GM23338 (cell line): ENCODE data around the gene PAQR8. TPM values are rescaled to one million over a fixed set of nuclear protein-coding genes. Genes with fewer than 3 reads are reported as not detected.

Source experiments
- ATAC-seq: fragments of 200-7000 bp; cut with Tn5 transposase; 3 replicates; pipeline ENCODE4 v1.9.1; 2020
- DNase-seq: peaks from one replicate; pipeline ENCODE4 v3.0.0-alpha.2; 2015; ENCODE audit warnings: low spot score
- H2AFZ ChIP-seq: fragments of 200-600 bp; sonication (generic); 2 replicates; pipeline ENCODE4 v1.8.0; 2016; ENCODE audit warnings: antibody characterized with exemption, mild to moderate bottlenecking, moderate library complexity
- H3F3A ChIP-seq: fragments of 200-600 bp; sonication (generic); replicated peaks from 2 replicates; pipeline ENCODE4 v1.8.0; 2017; ENCODE audit warnings: antibody characterized with exemption, mixed run types, low read depth
- H3K27ac ChIP-seq: fragments of 200-600 bp; sonication (generic); 2 replicates; pipeline ENCODE4 v1.6.1; 2016; ENCODE audit warnings: low read depth
- H3K27me3 ChIP-seq: fragments of 200-600 bp; sonication (generic); 2 replicates; pipeline ENCODE4 v1.8.0; 2016; ENCODE audit warnings: mild to moderate bottlenecking, mixed run types, moderate library complexity; ENCODE audit not compliant: insufficient read depth
- H3K36me3 ChIP-seq: fragments of 200-600 bp; sonication (generic); 2 replicates; pipeline ENCODE4 v1.8.0; 2016; ENCODE audit warnings: mild to moderate bottlenecking; ENCODE audit not compliant: insufficient read depth
- H3K4me1 ChIP-seq: fragments of 200-600 bp; sonication (generic); 2 replicates; pipeline ENCODE4 v1.8.0; 2016; ENCODE audit warnings: mild to moderate bottlenecking, moderate library complexity; ENCODE audit not compliant: insufficient read depth
- H3K4me2 ChIP-seq: fragments of 200-600 bp; sonication (generic); 2 replicates; pipeline ENCODE4 v1.7.1; 2017; ENCODE audit warnings: mixed run types
- H3K4me3 ChIP-seq: fragments of 200-600 bp; sonication (generic); 2 replicates; pipeline ENCODE4 v1.6.1; 2016; ENCODE audit warnings: mixed run types
- H3K79me2 ChIP-seq: fragments of 200-600 bp; sonication (generic); replicated peaks from 2 replicates; pipeline ENCODE4 v1.8.0; 2017; ENCODE audit warnings: mild to moderate bottlenecking; ENCODE audit not compliant: insufficient read depth
- H3K9me2 ChIP-seq: fragments of 200-600 bp; sonication (generic); 2 replicates; pipeline ENCODE4 v1.8.0; 2017; ENCODE audit not compliant: insufficient read depth
- H4K20me1 ChIP-seq: fragments of 200-600 bp; sonication (generic); replicated peaks from 2 replicates; pipeline ENCODE4 v1.8.0; 2017; ENCODE audit warnings: mild to moderate bottlenecking; ENCODE audit not compliant: insufficient read depth
- H3K27ac Mint-ChIP-seq: 2 replicates; pipeline ENCODE4 v1.8.0; 2020; ENCODE audit warnings: inconsistent platforms, mild to moderate bottlenecking, moderate library complexity, mixed read lengths
- H3K27me3 Mint-ChIP-seq: 3 replicates; pipeline ENCODE4 v1.8.0; 2022; ENCODE audit warnings: low read depth, mild to moderate bottlenecking, moderate library complexity, mixed read lengths, inconsistent platforms; ENCODE audit not compliant: insufficient read depth, poor library complexity
- H3K36me3 Mint-ChIP-seq: 3 replicates; pipeline ENCODE4 v1.8.0; 2021; ENCODE audit warnings: low read depth, mild to moderate bottlenecking, inconsistent platforms, moderate library complexity, mixed read lengths
- H3K4me1 Mint-ChIP-seq: 3 replicates; pipeline ENCODE4 v1.8.0; 2020; ENCODE audit warnings: mild to moderate bottlenecking, inconsistent platforms, mixed read lengths
- H3K4me3 Mint-ChIP-seq: 3 replicates; pipeline ENCODE4 v1.8.0; 2021; ENCODE audit warnings: moderate library complexity, mild to moderate bottlenecking, inconsistent platforms, mixed read lengths
- H3K9me3 Mint-ChIP-seq: 3 replicates; pipeline ENCODE4 v1.8.0; 2020; ENCODE audit warnings: moderate library complexity, mild to moderate bottlenecking, inconsistent platforms, mixed read lengths
- EZH2 ChIP-seq: fragments of 200-600 bp; sonication (generic); IDR thresholded peaks from one replicate; pipeline ENCODE4 v1.8.0; 2017; ENCODE audit warnings: antibody characterized with exemption, mild to moderate bottlenecking, low read depth; ENCODE audit not compliant: unreplicated experiment
- STAT1 ChIP-seq: IDR thresholded peaks from one replicate; pipeline ENCODE4 v1.6.1; 2016; ENCODE audit warnings: antibody characterized with exemption; ENCODE audit not compliant: unreplicated experiment
- ZNF114 ChIP-seq: fragments of 250-450 bp; sonication (Bioruptor Pico); IDR thresholded peaks from 2 replicates; pipeline ENCODE4 v1.5.0; 2020; ENCODE audit warnings: mild to moderate bottlenecking, moderate library complexity
- ZNF462 ChIP-seq: fragments of 250-450 bp; sonication (Bioruptor Pico); IDR thresholded peaks from 2 replicates; pipeline ENCODE4 v1.5.0; 2020; ENCODE audit warnings: mild to moderate bottlenecking, moderate library complexity
- polyA plus RNA-seq: library from polyadenylated mRNA; unstranded; fragments of >200 nt; fragmentation: Nextera tagmentation; extraction: Ambion mirVana; gene quantifications from 2 replicates; pipeline ENCODE4 v1.2.1, GENCODE V29; 2016
- total RNA-seq: library from RNA; depleted of rRNA; stranded (reverse); fragments of >200 nt; shearing (Covaris generic); gene quantifications from 2 replicates; pipeline ENCODE4 v1.2.3, GENCODE V29; 2014
- TF ChIP-seq, protein P1 (sequence below): IDR thresholded peaks from 2 replicates; pipeline ENCODE4 v1.6.1; 2016; ENCODE audit warnings: antibody characterized with exemption
- TF ChIP-seq, protein P2 (sequence below), 2 experiments: fragments of 200-600 bp in 1 of 2; sonication (generic) in 1 of 2; conservative IDR thresholded peaks; 2 replicates each; pipeline versions ENCODE4 v1.5.1 to v1.6.1; 2016 to 2017; ENCODE audit warnings: antibody characterized with exemption in 2 of 2, low read depth in 2 of 2, mild to moderate bottlenecking in 2 of 2, moderate library complexity in 1 of 2
- TF ChIP-seq, protein P3 (sequence below): IDR thresholded peaks from one replicate; pipeline ENCODE4 v1.6.1; 2018; ENCODE audit warnings: antibody characterized with exemption; ENCODE audit not compliant: unreplicated experiment

The PAQR8 gene
- total and polyA plus RNA-seq, 2 experiments from 2014 or later, result 3.6 to 11.2 TPM

GRCh38 chr6:52415917-52416628 lies 54.1 kb downstream of the PAQR8 start:
- Histone ChIP-seq H3K9me2 (no peaks in the 10 kb centered on the region), H3F3A (no peaks in the 10 kb centered on the region), H3K27ac (no peak overlapping the region), H3K36me3 (no peaks in the 10 kb centered on the region), H3K4me3 (no peak overlapping the region), H3K27me3 (no peaks in the 10 kb centered on the region), H3K79me2 (no peaks in the 10 kb centered on the region), H2AFZ (no peak overlapping the region), H3K4me2 (no peak overlapping the region), H4K20me1 (no peaks in the 10 kb centered on the region), H3K4me1 (no peaks in the 10 kb centered on the region; the same call in 1 of the 2 replicates)
- Mint-ChIP-seq H3K27ac (peak overlapping the region; percentile 75), H3K36me3 (no peaks in the 10 kb centered on the region), H3K27me3 (peaks cover 8% of the 10 kb centered on the region), H3K9me3 (no peaks in the 10 kb centered on the region), H3K4me1 (peaks cover 15% of the 10 kb centered on the region), H3K4me3 (no peak overlapping the region)
- TF ChIP-seq, protein P1, sequence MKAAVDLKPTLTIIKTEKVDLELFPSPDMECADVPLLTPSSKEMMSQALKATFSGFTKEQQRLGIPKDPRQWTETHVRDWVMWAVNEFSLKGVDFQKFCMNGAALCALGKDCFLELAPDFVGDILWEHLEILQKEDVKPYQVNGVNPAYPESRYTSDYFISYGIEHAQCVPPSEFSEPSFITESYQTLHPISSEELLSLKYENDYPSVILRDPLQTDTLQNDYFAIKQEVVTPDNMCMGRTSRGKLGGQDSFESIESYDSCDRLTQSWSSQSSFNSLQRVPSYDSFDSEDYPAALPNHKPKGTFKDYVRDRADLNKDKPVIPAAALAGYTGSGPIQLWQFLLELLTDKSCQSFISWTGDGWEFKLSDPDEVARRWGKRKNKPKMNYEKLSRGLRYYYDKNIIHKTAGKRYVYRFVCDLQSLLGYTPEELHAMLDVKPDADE, result no peak
- TF ChIP-seq STAT1 (no peak), EZH2 (no peak), ZNF114 (CRISPR knock-in tag) (no peak), ZNF462 (CRISPR knock-in tag) (no peak)
- TF ChIP-seq, protein P2, sequence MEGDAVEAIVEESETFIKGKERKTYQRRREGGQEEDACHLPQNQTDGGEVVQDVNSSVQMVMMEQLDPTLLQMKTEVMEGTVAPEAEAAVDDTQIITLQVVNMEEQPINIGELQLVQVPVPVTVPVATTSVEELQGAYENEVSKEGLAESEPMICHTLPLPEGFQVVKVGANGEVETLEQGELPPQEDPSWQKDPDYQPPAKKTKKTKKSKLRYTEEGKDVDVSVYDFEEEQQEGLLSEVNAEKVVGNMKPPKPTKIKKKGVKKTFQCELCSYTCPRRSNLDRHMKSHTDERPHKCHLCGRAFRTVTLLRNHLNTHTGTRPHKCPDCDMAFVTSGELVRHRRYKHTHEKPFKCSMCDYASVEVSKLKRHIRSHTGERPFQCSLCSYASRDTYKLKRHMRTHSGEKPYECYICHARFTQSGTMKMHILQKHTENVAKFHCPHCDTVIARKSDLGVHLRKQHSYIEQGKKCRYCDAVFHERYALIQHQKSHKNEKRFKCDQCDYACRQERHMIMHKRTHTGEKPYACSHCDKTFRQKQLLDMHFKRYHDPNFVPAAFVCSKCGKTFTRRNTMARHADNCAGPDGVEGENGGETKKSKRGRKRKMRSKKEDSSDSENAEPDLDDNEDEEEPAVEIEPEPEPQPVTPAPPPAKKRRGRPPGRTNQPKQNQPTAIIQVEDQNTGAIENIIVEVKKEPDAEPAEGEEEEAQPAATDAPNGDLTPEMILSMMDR (conservative IDR thresholded peaks at IDR 0.05; ENCODE audit: low read depth in 2 of 2), result no peak
- TF ChIP-seq, protein P3, sequence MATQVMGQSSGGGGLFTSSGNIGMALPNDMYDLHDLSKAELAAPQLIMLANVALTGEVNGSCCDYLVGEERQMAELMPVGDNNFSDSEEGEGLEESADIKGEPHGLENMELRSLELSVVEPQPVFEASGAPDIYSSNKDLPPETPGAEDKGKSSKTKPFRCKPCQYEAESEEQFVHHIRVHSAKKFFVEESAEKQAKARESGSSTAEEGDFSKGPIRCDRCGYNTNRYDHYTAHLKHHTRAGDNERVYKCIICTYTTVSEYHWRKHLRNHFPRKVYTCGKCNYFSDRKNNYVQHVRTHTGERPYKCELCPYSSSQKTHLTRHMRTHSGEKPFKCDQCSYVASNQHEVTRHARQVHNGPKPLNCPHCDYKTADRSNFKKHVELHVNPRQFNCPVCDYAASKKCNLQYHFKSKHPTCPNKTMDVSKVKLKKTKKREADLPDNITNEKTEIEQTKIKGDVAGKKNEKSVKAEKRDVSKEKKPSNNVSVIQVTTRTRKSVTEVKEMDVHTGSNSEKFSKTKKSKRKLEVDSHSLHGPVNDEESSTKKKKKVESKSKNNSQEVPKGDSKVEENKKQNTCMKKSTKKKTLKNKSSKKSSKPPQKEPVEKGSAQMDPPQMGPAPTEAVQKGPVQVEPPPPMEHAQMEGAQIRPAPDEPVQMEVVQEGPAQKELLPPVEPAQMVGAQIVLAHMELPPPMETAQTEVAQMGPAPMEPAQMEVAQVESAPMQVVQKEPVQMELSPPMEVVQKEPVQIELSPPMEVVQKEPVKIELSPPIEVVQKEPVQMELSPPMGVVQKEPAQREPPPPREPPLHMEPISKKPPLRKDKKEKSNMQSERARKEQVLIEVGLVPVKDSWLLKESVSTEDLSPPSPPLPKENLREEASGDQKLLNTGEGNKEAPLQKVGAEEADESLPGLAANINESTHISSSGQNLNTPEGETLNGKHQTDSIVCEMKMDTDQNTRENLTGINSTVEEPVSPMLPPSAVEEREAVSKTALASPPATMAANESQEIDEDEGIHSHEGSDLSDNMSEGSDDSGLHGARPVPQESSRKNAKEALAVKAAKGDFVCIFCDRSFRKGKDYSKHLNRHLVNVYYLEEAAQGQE, result no peak
- DNase-seq (no peak), ATAC-seq (no peak)
